IMR-90 (cell line): Measurements from ENCODE around the gene MRPS18A. TPM values are rescaled to one million over a fixed set of nuclear protein-coding genes. Genes with fewer than 3 reads are reported as not detected.

Experiments
- ATAC-seq: fragments of 200-7000 bp; cut with Tn5 transposase; 2 replicates; pipeline ENCODE4 v1.9.1; 2020; ENCODE audit warnings: low read depth, mild to moderate bottlenecking, moderate library complexity
- BruUV-seq: library from RNA; stranded (reverse); fragments of 400-500 nt; replicated peaks from 2 replicates; lab custom pipeline; 2021; lab: Mats Ljungman, UMichigan
- CTCF ChIA-PET: fragments of 300-600 bp; formaldehyde crosslinking; extraction: SDS; loops from one replicate; lab custom pipeline; 2021; ENCODE audit warnings: antibody characterized with exemption; lab: Yijun Ruan, JAX
- POLR2A ChIA-PET: fragments of 300-600 bp; sonication (Branson Sonifier 250); formaldehyde crosslinking; loops from one replicate; lab custom pipeline; 2022; ENCODE audit warnings: antibody characterized with exemption; ENCODE audit not compliant: unreplicated experiment; lab: Charles Lee
- DNase-seq: peaks from one replicate; pipeline ENCODE4 v3.0.0; 2013
- H2AFZ ChIP-seq: replicated peaks from 2 replicates; pipeline ENCODE3; 2013; ENCODE audit warnings: low read length, mild to moderate bottlenecking; ENCODE audit not compliant: poor library complexity
- H2AK5ac ChIP-seq: 2 replicates; pipeline ENCODE4 v1.6.1; 2013; ENCODE audit warnings: low read depth, low read length, inconsistent platforms
- H2AK9ac ChIP-seq: replicated peaks from 2 replicates; pipeline ENCODE3; 2013; ENCODE audit warnings: mild to moderate bottlenecking, low read depth, low read length, moderate library complexity; ENCODE audit not compliant: poor library complexity
- H2BK120ac ChIP-seq: 2 replicates; pipeline ENCODE4 v1.6.1; 2013; ENCODE audit warnings: low read depth, low read length, inconsistent platforms
- H2BK15ac ChIP-seq: 3 replicates; pipeline ENCODE4 v1.6.1; 2013; ENCODE audit warnings: low read depth, low read length, inconsistent platforms
- H2BK20ac ChIP-seq: 2 replicates; pipeline ENCODE4 v1.6.1; 2013; ENCODE audit warnings: low read depth, mild to moderate bottlenecking, inconsistent platforms, low read length, moderate library complexity
- H2BK5ac ChIP-seq: 2 replicates; pipeline ENCODE4 v1.6.1; 2013; ENCODE audit warnings: mild to moderate bottlenecking, low read depth, low read length, inconsistent platforms; ENCODE audit not compliant: poor library complexity, severe bottlenecking
- H3K14ac ChIP-seq: replicated peaks from 2 replicates; pipeline ENCODE4 v1.6.1; 2013; ENCODE audit warnings: low read depth, low read length, inconsistent platforms
- H3K18ac ChIP-seq: 2 replicates; pipeline ENCODE4 v1.6.1; 2013; ENCODE audit warnings: low read depth, low read length, control low read depth
- H3K23ac ChIP-seq: 2 replicates; pipeline ENCODE4 v1.6.1; 2013; ENCODE audit warnings: low read depth, low read length, inconsistent platforms
- H3K27ac ChIP-seq: 2 replicates; pipeline ENCODE4 v1.5.1; 2013; ENCODE audit warnings: mild to moderate bottlenecking, control low read depth, low read length; ENCODE audit not compliant: insufficient read depth
- H3K27me3 ChIP-seq: 2 replicates; pipeline ENCODE4 v1.6.1; 2013; ENCODE audit warnings: low read length; ENCODE audit not compliant: control insufficient read depth, insufficient read depth
- H3K36me3 ChIP-seq: 2 replicates; pipeline ENCODE4 v1.6.1; 2013; ENCODE audit warnings: low read length, mixed read lengths; ENCODE audit not compliant: control insufficient read depth, insufficient read depth
- H3K4ac ChIP-seq: 2 replicates; pipeline ENCODE4 v1.6.1; 2013; ENCODE audit warnings: low read depth, low read length, inconsistent platforms
- H3K4me1 ChIP-seq: 2 replicates; pipeline ENCODE4 v1.6.1; 2013; ENCODE audit warnings: low read length, mixed read lengths; ENCODE audit not compliant: control insufficient read depth, insufficient read depth
- H3K4me2 ChIP-seq: 2 replicates; pipeline ENCODE4 v1.6.1; 2013; ENCODE audit warnings: low read depth, mild to moderate bottlenecking, control low read depth, low read length, moderate library complexity
- H3K4me3 ChIP-seq: 2 replicates; pipeline ENCODE4 v1.5.1; 2013; ENCODE audit warnings: low read depth, mild to moderate bottlenecking, control low read depth, low read length, moderate library complexity; ENCODE audit not compliant: insufficient read depth
- H3K56ac ChIP-seq: 2 replicates; pipeline ENCODE4 v1.6.1; 2013; ENCODE audit warnings: low read length, inconsistent platforms; ENCODE audit not compliant: insufficient read depth; ENCODE audit errors: extremely low read depth
- H3K79me1 ChIP-seq, 2 experiments: 2 replicates each; pipeline ENCODE4 v1.6.1; 2013; ENCODE audit warnings: low read length in 2 of 2, inconsistent platforms in 1 of 2, low read depth in 1 of 2
- H3K9ac ChIP-seq: 2 replicates; pipeline ENCODE4 v1.6.1; 2013; ENCODE audit warnings: low read depth, low read length, control low read depth
- H3K9me1 ChIP-seq: 2 replicates; pipeline ENCODE4 v1.6.1; 2013; ENCODE audit warnings: low read length, inconsistent platforms; ENCODE audit not compliant: insufficient read depth
- H3K9me3 ChIP-seq: 2 replicates; pipeline ENCODE4 v1.6.1; 2013; ENCODE audit warnings: low read length; ENCODE audit not compliant: control insufficient read depth, insufficient read depth
- H4K20me1 ChIP-seq: 2 replicates; pipeline ENCODE4 v1.6.1; 2013; ENCODE audit warnings: low read length, inconsistent platforms; ENCODE audit not compliant: insufficient read depth
- H4K5ac ChIP-seq: 2 replicates; pipeline ENCODE4 v1.6.1; 2013; ENCODE audit warnings: mild to moderate bottlenecking, low read depth, low read length, control low read depth
- H4K8ac ChIP-seq, 2 experiments: 2 replicates each; pipeline ENCODE4 v1.6.1; 2013; ENCODE audit warnings: low read depth in 2 of 2, low read length in 2 of 2, control low read depth in 1 of 2, inconsistent platforms in 1 of 2
- H4K91ac ChIP-seq: 2 replicates; pipeline ENCODE4 v1.6.1; 2013; ENCODE audit warnings: low read depth, low read length, inconsistent platforms; ENCODE audit not compliant: insufficient read depth
- POLR2A ChIP-seq: IDR thresholded peaks from 2 replicates; pipeline ENCODE4 v1.6.1; 2012; ENCODE audit warnings: mild to moderate bottlenecking, low read depth, low read length
- WGBS, 2 experiments: methylation state at CpG; one replicate each; pipeline versions ENCODE4 v1.1.5 to v1.1.7; 2013; ENCODE audit warnings: missing lambda C conversion rate in 2 of 2; ENCODE audit not compliant: insufficient read length in 1 of 2; ENCODE audit errors: extremely low coverage in 2 of 2; 5-methylcytosine and 5-hydroxymethylcytosine counted together
- dilution Hi-C: fragments of 300-500 bp; cut with HindIII; formaldehyde crosslinking; loops from one replicate; pipeline ENCODE4 v1.14.3; 2018; ENCODE audit warnings: low sequenced_read_pairs; ENCODE audit not compliant: unreplicated experiment
- in situ Hi-C: fragments of 300-500 bp; cut with MboI; formaldehyde crosslinking; loops from 3 replicates; pipeline ENCODE4 v1.14.3; 2019; ENCODE audit warnings: low sequenced_read_pairs, inconsistent platforms, mixed read lengths
- intact Hi-C: fragments of 100-400 bp; cut with micrococcal nuclease; formaldehyde crosslinking; loops from 2 replicates; pipeline ENCODE4 v1.10.0; 2022
- polyA plus RNA-seq, 3 experiments: library from polyadenylated mRNA; depleted of rRNA; stranded (reverse); fragments of >200 nt; gene quantifications; 2 replicates each; pipeline ENCODE4 v1.2.3, GENCODE V29; 2012; ENCODE audit warnings: low replicate concordance in 1 of 3
- total RNA-seq: library from RNA; depleted of rRNA; stranded (reverse); fragments of >200 nt; gene quantifications from 2 replicates; pipeline ENCODE4 v1.2.3, GENCODE V29; 2012

The MRPS18A gene
- total and polyA plus RNA-seq, 2 of the 4 experiments (the other 2 are of a cell fraction) = 47.0 to 56.6 TPM

GRCh38 chr6:43648248-43648647 is 39.3 kb downstream of the MRPS18A start:
- H3K23ac ChIP-seq = no peak overlapping the region
- H4K5ac ChIP-seq = no peak overlapping the region
- H2BK20ac ChIP-seq = no peak overlapping the region
- H3K9me3 ChIP-seq = no peaks in the 10 kb centered on the region
- no peak overlapping the region for H2BK15ac ChIP-seq
- WGBS, 2 experiments = 100% methylated on average over 1 of the region's 2 CpGs; no CpG with 5 or more reads in 1 of the 2 experiments
- H3K4me1 ChIP-seq = no peaks in the 10 kb centered on the region
- H3K9ac ChIP-seq = no peak overlapping the region
- no peak overlapping the region for H3K27ac ChIP-seq
- DNase-seq (no peak), ATAC-seq (no peak)
- no peak overlapping the region for H2AFZ ChIP-seq
- no TSS peak for BruUV-seq
- dilution Hi-C loops = no loop called here
- H3K4me2 ChIP-seq = no peak overlapping the region
- no peak overlapping the region for H2AK5ac ChIP-seq
- H3K4ac ChIP-seq = no peak overlapping the region
- H2AK9ac ChIP-seq = no peak overlapping the region
- H4K91ac ChIP-seq = no peak overlapping the region
- no peak overlapping the region for H4K8ac ChIP-seq
- H2BK120ac ChIP-seq = no peak overlapping the region
- no peak for TF ChIP-seq POLR2A
- H3K79me1 ChIP-seq = no peaks in the 10 kb centered on the region
- no peak overlapping the region for H2BK5ac ChIP-seq
- in situ Hi-C loops = no loop called here
- ChIA-PET CTCF (no interaction called here), POLR2A (no interaction called here)
- no peaks in the 10 kb centered on the region for H3K36me3 ChIP-seq
- H4K20me1 ChIP-seq = no peaks in the 10 kb centered on the region
- H3K56ac ChIP-seq = no peak overlapping the region
- no peak overlapping the region for H3K14ac ChIP-seq
- no peak overlapping the region for H3K18ac ChIP-seq
- no peak overlapping the region for H3K4me3 ChIP-seq
- no peaks in the 10 kb centered on the region; the same call in 1 of the 2 replicates for H3K27me3 ChIP-seq
- H3K9me1 ChIP-seq = 0 out of 2 replicates have a peak, but pooled peaks cover 5% of the 10 kb centered on the region
- intact Hi-C loops = no loop called here
